ENCODE results near the gene AP1S3. TPM values are rescaled to one million over a fixed set of nuclear protein-coding genes. Genes with fewer than 3 reads are reported as not detected.

Gene AP1S3
- total RNA-seq, 1 experiment from 2014 or later = 17.4 TPM

DNA sequence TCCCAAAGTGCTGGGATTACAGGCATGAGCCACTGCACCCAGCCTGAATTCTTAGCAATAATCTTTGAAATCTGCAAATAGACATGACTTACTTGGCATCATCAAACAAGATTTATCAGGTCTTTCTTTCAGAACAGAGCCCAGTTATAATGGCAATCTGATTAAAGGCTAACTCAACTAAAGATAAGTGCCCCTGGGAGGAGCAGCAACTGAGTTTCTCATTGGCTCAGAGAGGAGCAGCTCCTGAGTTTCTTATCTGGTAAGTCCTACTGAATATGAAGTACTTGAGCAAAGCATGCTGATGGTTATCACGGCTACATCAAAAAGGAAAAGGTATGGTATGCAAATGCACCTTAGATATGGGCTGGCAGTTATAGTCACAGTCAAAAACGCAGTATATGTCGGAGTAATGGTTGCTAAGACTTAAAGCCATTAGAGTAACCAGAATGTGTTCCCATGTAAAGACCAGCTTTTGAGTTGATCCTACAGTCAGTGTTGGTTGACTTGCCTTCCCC is 15.0 kb upstream of the AP1S3 start:
- CTCF ChIA-PET = interaction anchor here (0.7 kb wide), 1 partner anchor 518 kb away, joined by 4 read pairs; no protein-coding TSS in a partner anchor
- no peaks in the 10 kb centered on the region for H3K27me3 Mint-ChIP-seq (ENCODE audit: low read depth)
- TF ChIP-seq KAT7 (CRISPR knock-in tag; IDR thresholded peaks at IDR 0.05; ENCODE audit: borderline replicate concordance) (no peak), ATF1 (CRISPR knock-in tag; IDR thresholded peaks at IDR 0.05) (no peak), ZBTB21 (CRISPR knock-in tag; IDR thresholded peaks at IDR 0.05; ENCODE audit: borderline replicate concordance) (no peak), SOX15 (CRISPR knock-in tag; IDR thresholded peaks at IDR 0.05) (no peak), ZNF671 (CRISPR knock-in tag; IDR thresholded peaks at IDR 0.05) (no peak), CREM (CRISPR knock-in tag; IDR thresholded peaks at IDR 0.05) (no peak), TEAD4 (CRISPR knock-in tag; IDR thresholded peaks at IDR 0.05) (no peak), ZNF423 (CRISPR knock-in tag; IDR thresholded peaks at IDR 0.05) (no peak), ZNF232 (CRISPR knock-in tag; IDR thresholded peaks at IDR 0.05) (no peak), SMAD3 (CRISPR knock-in tag; IDR thresholded peaks at IDR 0.05; ENCODE audit: borderline replicate concordance) (no peak)
- TF ChIP-seq, protein P1, sequence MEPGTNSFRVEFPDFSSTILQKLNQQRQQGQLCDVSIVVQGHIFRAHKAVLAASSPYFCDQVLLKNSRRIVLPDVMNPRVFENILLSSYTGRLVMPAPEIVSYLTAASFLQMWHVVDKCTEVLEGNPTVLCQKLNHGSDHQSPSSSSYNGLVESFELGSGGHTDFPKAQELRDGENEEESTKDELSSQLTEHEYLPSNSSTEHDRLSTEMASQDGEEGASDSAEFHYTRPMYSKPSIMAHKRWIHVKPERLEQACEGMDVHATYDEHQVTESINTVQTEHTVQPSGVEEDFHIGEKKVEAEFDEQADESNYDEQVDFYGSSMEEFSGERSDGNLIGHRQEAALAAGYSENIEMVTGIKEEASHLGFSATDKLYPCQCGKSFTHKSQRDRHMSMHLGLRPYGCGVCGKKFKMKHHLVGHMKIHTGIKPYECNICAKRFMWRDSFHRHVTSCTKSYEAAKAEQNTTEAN (CRISPR knock-in tag; IDR thresholded peaks at IDR 0.05) = no peak
- TF ChIP-seq, protein P2, sequence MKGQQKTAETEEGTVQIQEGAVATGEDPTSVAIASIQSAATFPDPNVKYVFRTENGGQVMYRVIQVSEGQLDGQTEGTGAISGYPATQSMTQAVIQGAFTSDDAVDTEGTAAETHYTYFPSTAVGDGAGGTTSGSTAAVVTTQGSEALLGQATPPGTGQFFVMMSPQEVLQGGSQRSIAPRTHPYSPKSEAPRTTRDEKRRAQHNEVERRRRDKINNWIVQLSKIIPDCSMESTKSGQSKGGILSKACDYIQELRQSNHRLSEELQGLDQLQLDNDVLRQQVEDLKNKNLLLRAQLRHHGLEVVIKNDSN (CRISPR knock-in tag; IDR thresholded peaks at IDR 0.05) = no peak
- TF ChIP-seq, protein P3, sequence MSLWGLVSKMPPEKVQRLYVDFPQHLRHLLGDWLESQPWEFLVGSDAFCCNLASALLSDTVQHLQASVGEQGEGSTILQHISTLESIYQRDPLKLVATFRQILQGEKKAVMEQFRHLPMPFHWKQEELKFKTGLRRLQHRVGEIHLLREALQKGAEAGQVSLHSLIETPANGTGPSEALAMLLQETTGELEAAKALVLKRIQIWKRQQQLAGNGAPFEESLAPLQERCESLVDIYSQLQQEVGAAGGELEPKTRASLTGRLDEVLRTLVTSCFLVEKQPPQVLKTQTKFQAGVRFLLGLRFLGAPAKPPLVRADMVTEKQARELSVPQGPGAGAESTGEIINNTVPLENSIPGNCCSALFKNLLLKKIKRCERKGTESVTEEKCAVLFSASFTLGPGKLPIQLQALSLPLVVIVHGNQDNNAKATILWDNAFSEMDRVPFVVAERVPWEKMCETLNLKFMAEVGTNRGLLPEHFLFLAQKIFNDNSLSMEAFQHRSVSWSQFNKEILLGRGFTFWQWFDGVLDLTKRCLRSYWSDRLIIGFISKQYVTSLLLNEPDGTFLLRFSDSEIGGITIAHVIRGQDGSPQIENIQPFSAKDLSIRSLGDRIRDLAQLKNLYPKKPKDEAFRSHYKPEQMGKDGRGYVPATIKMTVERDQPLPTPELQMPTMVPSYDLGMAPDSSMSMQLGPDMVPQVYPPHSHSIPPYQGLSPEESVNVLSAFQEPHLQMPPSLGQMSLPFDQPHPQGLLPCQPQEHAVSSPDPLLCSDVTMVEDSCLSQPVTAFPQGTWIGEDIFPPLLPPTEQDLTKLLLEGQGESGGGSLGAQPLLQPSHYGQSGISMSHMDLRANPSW (CRISPR knock-in tag; conservative IDR thresholded peaks at IDR 0.05; ENCODE audit: low read depth) = no peak
- TF ChIP-seq, protein P4, sequence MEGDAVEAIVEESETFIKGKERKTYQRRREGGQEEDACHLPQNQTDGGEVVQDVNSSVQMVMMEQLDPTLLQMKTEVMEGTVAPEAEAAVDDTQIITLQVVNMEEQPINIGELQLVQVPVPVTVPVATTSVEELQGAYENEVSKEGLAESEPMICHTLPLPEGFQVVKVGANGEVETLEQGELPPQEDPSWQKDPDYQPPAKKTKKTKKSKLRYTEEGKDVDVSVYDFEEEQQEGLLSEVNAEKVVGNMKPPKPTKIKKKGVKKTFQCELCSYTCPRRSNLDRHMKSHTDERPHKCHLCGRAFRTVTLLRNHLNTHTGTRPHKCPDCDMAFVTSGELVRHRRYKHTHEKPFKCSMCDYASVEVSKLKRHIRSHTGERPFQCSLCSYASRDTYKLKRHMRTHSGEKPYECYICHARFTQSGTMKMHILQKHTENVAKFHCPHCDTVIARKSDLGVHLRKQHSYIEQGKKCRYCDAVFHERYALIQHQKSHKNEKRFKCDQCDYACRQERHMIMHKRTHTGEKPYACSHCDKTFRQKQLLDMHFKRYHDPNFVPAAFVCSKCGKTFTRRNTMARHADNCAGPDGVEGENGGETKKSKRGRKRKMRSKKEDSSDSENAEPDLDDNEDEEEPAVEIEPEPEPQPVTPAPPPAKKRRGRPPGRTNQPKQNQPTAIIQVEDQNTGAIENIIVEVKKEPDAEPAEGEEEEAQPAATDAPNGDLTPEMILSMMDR (IDR thresholded peaks at IDR 0.05) = no peak
- TF ChIP-seq, protein P5, sequence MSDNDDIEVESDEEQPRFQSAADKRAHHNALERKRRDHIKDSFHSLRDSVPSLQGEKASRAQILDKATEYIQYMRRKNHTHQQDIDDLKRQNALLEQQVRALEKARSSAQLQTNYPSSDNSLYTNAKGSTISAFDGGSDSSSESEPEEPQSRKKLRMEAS (CRISPR knock-in tag; IDR thresholded peaks at IDR 0.05) = no peak
- TF ChIP-seq, protein P6, sequence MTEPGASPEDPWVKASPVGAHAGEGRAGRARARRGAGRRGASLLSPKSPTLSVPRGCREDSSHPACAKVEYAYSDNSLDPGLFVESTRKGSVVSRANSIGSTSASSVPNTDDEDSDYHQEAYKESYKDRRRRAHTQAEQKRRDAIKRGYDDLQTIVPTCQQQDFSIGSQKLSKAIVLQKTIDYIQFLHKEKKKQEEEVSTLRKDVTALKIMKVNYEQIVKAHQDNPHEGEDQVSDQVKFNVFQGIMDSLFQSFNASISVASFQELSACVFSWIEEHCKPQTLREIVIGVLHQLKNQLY (CRISPR knock-in tag; IDR thresholded peaks at IDR 0.05) = no peak
- TF ChIP-seq, protein P7, sequence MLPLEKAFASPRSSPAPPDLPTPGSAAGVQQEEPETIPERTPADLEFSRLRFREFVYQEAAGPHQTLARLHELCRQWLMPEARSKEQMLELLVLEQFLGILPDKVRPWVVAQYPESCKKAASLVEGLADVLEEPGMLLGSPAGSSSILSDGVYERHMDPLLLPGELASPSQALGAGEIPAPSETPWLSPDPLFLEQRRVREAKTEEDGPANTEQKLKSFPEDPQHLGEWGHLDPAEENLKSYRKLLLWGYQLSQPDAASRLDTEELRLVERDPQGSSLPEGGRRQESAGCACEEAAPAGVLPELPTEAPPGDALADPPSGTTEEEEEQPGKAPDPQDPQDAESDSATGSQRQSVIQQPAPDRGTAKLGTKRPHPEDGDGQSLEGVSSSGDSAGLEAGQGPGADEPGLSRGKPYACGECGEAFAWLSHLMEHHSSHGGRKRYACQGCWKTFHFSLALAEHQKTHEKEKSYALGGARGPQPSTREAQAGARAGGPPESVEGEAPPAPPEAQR (CRISPR knock-in tag; IDR thresholded peaks at IDR 0.05) = no peak
- TF ChIP-seq, protein P8, sequence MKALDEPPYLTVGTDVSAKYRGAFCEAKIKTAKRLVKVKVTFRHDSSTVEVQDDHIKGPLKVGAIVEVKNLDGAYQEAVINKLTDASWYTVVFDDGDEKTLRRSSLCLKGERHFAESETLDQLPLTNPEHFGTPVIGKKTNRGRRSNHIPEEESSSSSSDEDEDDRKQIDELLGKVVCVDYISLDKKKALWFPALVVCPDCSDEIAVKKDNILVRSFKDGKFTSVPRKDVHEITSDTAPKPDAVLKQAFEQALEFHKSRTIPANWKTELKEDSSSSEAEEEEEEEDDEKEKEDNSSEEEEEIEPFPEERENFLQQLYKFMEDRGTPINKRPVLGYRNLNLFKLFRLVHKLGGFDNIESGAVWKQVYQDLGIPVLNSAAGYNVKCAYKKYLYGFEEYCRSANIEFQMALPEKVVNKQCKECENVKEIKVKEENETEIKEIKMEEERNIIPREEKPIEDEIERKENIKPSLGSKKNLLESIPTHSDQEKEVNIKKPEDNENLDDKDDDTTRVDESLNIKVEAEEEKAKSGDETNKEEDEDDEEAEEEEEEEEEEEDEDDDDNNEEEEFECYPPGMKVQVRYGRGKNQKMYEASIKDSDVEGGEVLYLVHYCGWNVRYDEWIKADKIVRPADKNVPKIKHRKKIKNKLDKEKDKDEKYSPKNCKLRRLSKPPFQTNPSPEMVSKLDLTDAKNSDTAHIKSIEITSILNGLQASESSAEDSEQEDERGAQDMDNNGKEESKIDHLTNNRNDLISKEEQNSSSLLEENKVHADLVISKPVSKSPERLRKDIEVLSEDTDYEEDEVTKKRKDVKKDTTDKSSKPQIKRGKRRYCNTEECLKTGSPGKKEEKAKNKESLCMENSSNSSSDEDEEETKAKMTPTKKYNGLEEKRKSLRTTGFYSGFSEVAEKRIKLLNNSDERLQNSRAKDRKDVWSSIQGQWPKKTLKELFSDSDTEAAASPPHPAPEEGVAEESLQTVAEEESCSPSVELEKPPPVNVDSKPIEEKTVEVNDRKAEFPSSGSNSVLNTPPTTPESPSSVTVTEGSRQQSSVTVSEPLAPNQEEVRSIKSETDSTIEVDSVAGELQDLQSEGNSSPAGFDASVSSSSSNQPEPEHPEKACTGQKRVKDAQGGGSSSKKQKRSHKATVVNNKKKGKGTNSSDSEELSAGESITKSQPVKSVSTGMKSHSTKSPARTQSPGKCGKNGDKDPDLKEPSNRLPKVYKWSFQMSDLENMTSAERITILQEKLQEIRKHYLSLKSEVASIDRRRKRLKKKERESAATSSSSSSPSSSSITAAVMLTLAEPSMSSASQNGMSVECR (CRISPR knock-in tag; IDR thresholded peaks at IDR 0.05; ENCODE audit: borderline replicate concordance) = no peak
- no peak overlapping the region for H3K27ac Mint-ChIP-seq
- H3K9me3 Mint-ChIP-seq = peaks cover 38% of the 10 kb centered on the region
- H3K36me3 Mint-ChIP-seq = peaks cover 31% of the 10 kb centered on the region
- POLR2A ChIA-PET = no interaction called here
- H3K4me1 Mint-ChIP-seq = no peaks in the 10 kb centered on the region
- DNase-seq (ENCODE audit: low spot score) (no peak), ATAC-seq (no peak)
- H3K4me3 Mint-ChIP-seq = no peak overlapping the region
